ENCODE data around the gene CSF3R.

DNA sequence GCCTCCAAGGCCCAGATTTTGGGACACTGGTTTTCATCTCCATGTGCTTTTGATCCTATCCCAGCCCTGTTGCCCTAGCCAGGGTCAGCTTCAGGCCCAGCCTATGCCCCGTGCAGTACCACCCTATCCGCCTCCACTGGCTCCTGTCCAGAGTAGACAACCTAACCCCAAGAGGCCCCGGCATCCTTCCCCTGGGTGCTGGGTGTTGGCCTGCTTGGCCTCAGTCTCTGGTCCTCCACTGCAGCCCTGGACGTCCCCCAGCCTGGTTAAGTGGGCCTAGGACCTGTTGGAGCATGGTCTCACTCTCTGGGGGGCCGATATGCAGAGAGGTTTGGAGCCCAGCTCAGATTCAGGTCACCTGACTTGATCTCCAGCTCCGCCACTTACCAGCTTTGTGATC lies 1.6 kb downstream of the CSF3R start:
- TF ChIP-seq POLR2A (IDR thresholded peaks at IDR 0.05) (no peak), EP300 (IDR thresholded peaks at IDR 0.05) (no peak)
- TF ChIP-seq, protein P1, sequence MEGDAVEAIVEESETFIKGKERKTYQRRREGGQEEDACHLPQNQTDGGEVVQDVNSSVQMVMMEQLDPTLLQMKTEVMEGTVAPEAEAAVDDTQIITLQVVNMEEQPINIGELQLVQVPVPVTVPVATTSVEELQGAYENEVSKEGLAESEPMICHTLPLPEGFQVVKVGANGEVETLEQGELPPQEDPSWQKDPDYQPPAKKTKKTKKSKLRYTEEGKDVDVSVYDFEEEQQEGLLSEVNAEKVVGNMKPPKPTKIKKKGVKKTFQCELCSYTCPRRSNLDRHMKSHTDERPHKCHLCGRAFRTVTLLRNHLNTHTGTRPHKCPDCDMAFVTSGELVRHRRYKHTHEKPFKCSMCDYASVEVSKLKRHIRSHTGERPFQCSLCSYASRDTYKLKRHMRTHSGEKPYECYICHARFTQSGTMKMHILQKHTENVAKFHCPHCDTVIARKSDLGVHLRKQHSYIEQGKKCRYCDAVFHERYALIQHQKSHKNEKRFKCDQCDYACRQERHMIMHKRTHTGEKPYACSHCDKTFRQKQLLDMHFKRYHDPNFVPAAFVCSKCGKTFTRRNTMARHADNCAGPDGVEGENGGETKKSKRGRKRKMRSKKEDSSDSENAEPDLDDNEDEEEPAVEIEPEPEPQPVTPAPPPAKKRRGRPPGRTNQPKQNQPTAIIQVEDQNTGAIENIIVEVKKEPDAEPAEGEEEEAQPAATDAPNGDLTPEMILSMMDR (IDR thresholded peaks at IDR 0.05) = no peak
